OCI-LY3 (cell line): ENCODE data around the gene KAZN.

ENCODE experiments used
- EZH2phosphoT487 ChIP-seq: fragments of 200-600 bp; shearing (Covaris generic); IDR thresholded peaks from 2 replicates; pipeline ENCODE4 v1.6.1; 2018; ENCODE audit warnings: antibody characterized with exemption, mixed run types, low read depth
- TF ChIP-seq, protein P1 (sequence below): fragments of 200-600, 300-600 bp; sonication (generic); IDR thresholded peaks from 2 replicates; pipeline ENCODE4 v1.5.1; 2014; ENCODE audit warnings: antibody characterized with exemption, low read length, low read depth

DNA sequence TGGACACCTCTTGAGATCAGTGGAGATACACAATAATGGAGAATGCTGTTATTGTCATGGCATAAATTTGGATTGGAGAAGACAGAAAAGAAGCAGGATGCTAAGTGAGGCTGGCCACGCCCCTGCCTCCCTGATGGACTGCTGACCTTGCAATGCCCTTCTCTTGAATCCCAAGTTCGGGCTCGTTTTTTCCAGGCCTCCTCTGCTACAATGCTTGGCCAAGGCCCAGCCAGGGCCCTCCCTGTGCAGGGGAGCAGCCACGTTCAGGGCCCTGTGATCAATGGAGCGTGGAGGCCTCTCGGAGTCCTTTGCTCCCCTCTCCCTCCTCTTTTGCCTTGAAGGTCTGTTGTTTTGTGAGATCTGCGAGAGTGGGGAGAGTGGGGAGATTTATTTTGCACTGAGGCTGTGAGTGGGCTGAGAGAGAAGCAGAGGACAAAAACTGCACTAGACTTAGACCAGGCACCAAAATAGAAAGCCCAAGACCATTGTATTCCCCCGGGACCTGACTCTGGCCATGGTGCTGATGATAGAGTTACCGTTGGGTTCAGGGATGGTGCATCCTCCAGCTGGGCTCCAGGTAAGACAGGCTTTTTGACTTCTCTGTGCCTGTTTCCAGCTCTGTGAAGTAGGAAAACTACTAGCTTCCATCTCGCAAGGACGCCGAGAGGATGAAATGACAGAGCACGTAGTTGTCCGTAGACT is 268.6 kb downstream of the KAZN start:
- TF ChIP-seq, protein P1, sequence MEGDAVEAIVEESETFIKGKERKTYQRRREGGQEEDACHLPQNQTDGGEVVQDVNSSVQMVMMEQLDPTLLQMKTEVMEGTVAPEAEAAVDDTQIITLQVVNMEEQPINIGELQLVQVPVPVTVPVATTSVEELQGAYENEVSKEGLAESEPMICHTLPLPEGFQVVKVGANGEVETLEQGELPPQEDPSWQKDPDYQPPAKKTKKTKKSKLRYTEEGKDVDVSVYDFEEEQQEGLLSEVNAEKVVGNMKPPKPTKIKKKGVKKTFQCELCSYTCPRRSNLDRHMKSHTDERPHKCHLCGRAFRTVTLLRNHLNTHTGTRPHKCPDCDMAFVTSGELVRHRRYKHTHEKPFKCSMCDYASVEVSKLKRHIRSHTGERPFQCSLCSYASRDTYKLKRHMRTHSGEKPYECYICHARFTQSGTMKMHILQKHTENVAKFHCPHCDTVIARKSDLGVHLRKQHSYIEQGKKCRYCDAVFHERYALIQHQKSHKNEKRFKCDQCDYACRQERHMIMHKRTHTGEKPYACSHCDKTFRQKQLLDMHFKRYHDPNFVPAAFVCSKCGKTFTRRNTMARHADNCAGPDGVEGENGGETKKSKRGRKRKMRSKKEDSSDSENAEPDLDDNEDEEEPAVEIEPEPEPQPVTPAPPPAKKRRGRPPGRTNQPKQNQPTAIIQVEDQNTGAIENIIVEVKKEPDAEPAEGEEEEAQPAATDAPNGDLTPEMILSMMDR: no peak
- TF ChIP-seq EZH2phosphoT487: no peak
